ENCODE results near the gene BDH2.
A peak's percentile ranks its signal among the peaks of the same experiment; 100 is the strongest.

The BDH2 gene

DNA sequence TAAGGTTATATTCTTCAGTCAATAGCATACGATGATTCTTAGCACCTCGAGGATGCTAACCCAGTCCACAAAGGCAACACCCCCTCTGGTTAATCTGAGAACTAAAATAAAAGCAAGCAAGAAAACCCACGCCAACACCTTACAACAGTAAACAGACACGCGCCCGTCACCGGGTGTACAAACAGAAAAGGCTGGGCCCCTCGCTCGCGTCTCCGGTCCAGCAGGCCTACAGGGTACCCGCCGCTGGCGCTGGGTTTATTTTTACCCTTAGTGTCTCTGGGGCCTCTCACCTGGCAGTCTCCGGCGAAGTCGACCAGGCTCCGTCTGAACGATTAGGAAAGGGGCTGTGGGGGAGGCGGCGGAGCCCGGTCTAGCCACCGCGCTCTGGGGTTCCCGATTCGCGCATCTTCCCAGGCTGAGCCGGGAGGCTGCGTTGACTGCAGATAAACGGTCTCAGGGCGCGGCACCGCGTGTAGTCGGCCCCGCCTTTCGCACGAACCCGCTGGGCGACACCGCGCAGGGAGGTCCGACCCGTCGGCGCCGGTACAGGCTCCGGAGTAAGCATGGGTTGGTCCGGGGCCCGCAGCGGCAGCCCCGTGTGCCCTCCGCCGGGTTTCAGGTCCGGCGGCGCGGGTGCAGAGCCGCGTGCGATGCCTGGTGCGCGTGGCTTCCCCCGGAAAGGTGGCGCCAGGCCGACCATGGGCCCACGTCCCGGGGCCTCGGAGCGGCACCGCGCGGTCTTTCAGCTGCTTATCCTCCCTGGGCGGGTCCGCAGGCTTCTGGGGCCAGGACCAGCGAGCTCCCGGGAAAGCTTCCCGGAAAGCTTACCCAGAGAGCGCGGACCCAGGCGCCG, 23.5 kb downstream of the BDH2 start (continued):
- TF ChIP-seq ZSCAN30 (tag by site-specific recombination; IDR thresholded peaks at IDR 0.05): peak; percentile 29; the same call in 1 of the 2 replicates
- TF ChIP-seq ZNF548 (tag by site-specific recombination; IDR thresholded peaks at IDR 0.05): no peak
- no peak for TF ChIP-seq BCL11A (tag by site-specific recombination; IDR thresholded peaks at IDR 0.05; ENCODE audit: low read depth)
- TF ChIP-seq KLF16 (tag by site-specific recombination; IDR thresholded peaks at IDR 0.05): no peak
- TF ChIP-seq SP7 (tag by site-specific recombination; IDR thresholded peaks at IDR 0.05): no peak
- 0 out of 2 replicates have a peak, but pooled peaks have one; percentile 20 for TF ChIP-seq KLF9 (tag by site-specific recombination; IDR thresholded peaks at IDR 0.05; ENCODE audit: low read depth)
- TF ChIP-seq ZNF311 (tag by site-specific recombination; IDR thresholded peaks at IDR 0.05; ENCODE audit: borderline replicate concordance): no peak
- TF ChIP-seq KLF1 (tag by site-specific recombination; IDR thresholded peaks at IDR 0.05): peak; percentile 62
- TF ChIP-seq PRDM4 (tag by site-specific recombination; IDR thresholded peaks at IDR 0.05): no peak
- TF ChIP-seq ZXDB (tag by site-specific recombination; IDR thresholded peaks at IDR 0.05): peak; percentile 52; the same call in 1 of the 2 replicates
- TF ChIP-seq ZFP69B (tag by site-specific recombination; IDR thresholded peaks at IDR 0.05): 0 out of 2 replicates have a peak, but pooled peaks have one; percentile 31
- no peak for TF ChIP-seq ZNF433 (tag by site-specific recombination; IDR thresholded peaks at IDR 0.05; ENCODE audit: low read depth)
- TF ChIP-seq SP3 (tag by site-specific recombination; IDR thresholded peaks at IDR 0.05): 0 out of 2 replicates have a peak, but pooled peaks have one; percentile 21
- peak; percentile 81 for TF ChIP-seq ZNF692 (tag by site-specific recombination; IDR thresholded peaks at IDR 0.05)
- no peak for TF ChIP-seq ZNF26 (tag by site-specific recombination; IDR thresholded peaks at IDR 0.05)
- peak; percentile 72 for TF ChIP-seq ZBTB17 (tag by site-specific recombination; IDR thresholded peaks at IDR 0.05)
- TF ChIP-seq ZNF473 (tag by site-specific recombination; IDR thresholded peaks at IDR 0.05): no peak
- TF ChIP-seq GLIS2 (tag by site-specific recombination; IDR thresholded peaks at IDR 0.05): peak; percentile 68

- no peaks in the 10 kb centered on the region for H3K9me3 ChIP-seq (ENCODE audit: control insufficient read depth, insufficient read depth, low read depth, low read length)
- TF ChIP-seq, protein P1, sequence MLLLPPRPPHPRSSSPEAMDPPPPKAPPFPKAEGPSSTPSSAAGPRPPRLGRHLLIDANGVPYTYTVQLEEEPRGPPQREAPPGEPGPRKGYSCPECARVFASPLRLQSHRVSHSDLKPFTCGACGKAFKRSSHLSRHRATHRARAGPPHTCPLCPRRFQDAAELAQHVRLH (tag by site-specific recombination; IDR thresholded peaks at IDR 0.05): no peak
- TF ChIP-seq PRDM4 (tag by site-specific recombination; IDR thresholded peaks at IDR 0.05) (no peak), ZNF138 (tag by site-specific recombination; IDR thresholded peaks at IDR 0.05; ENCODE audit: borderline replicate concordance) (no peak), ZBTB48 (tag by site-specific recombination; IDR thresholded peaks at IDR 0.05) (peak; percentile 42; the same call in 1 of the 2 replicates), ZNF626 (tag by site-specific recombination; IDR thresholded peaks at IDR 0.05) (no peak)
- peaks cover 0 to 3% of the 10 kb centered on the region in 2 experiments; a peak in 1 of 3 replicates for H3K36me3 ChIP-seq (ENCODE audit: control insufficient read depth in 2 of 2, insufficient read depth in 1 of 2, low read length in 2 of 2)
- ChIA-PET POLR2A (no interaction called here), CTCF (interaction anchor here (0.7 to 1.2 kb wide), 2 partner anchors 15 to 16 kb away, joined by 3 to 6 read pairs; no protein-coding TSS in a partner anchor)
- no peaks in the 10 kb centered on the region for H3K4me1 ChIP-seq (ENCODE audit: control insufficient read depth, insufficient read depth, low read length)
- no peak overlapping the region; the same call in 1 of the 2 replicates for H3K27ac ChIP-seq (ENCODE audit: extremely low read depth, low read depth, low read length)
- H3K4me3 ChIP-seq (ENCODE audit: low read depth, low read length): peak overlapping the region; percentile 65
Observed at GRCh38 chr4:103075435-103075893, 24.2 kb downstream of the BDH2 start.
